NB4 (cell line): ENCODE results near the gene CRADD.

ENCODE experiments used
- DNase-seq: peaks from one replicate; pipeline ENCODE4 v3.0.0; 2010; ENCODE audit warnings: low read depth
- H3K4me3 ChIP-seq: one replicate; pipeline ENCODE4 v1.5.1; 2011; ENCODE audit warnings: mild to moderate bottlenecking, low read depth, low read length, moderate library complexity
- MAX ChIP-seq: IDR thresholded peaks from 2 replicates; pipeline ENCODE4 v1.6.1; 2011; ENCODE audit warnings: low read depth, low read length
- MYC ChIP-seq: IDR thresholded peaks from 2 replicates; pipeline ENCODE4 v1.6.1; 2011; ENCODE audit warnings: low read depth, low read length
- POLR2A ChIP-seq: IDR thresholded peaks from 2 replicates; pipeline ENCODE4 v1.6.1; 2011; ENCODE audit warnings: mild to moderate bottlenecking; ENCODE audit not compliant: insufficient read length; ENCODE audit errors: extremely low read depth
- TF ChIP-seq, protein P1 (sequence below): IDR thresholded peaks from one replicate; pipeline ENCODE4 v1.5.1; 2012; ENCODE audit warnings: low read depth, low read length

The CRADD gene

GRCh38 chr12:93727195-93727811 lies 50.1 kb downstream of the CRADD start:
- H3K4me3 ChIP-seq = no peak overlapping the region
- TF ChIP-seq MYC (no peak), MAX (no peak), POLR2A (no peak)
- TF ChIP-seq, protein P1, sequence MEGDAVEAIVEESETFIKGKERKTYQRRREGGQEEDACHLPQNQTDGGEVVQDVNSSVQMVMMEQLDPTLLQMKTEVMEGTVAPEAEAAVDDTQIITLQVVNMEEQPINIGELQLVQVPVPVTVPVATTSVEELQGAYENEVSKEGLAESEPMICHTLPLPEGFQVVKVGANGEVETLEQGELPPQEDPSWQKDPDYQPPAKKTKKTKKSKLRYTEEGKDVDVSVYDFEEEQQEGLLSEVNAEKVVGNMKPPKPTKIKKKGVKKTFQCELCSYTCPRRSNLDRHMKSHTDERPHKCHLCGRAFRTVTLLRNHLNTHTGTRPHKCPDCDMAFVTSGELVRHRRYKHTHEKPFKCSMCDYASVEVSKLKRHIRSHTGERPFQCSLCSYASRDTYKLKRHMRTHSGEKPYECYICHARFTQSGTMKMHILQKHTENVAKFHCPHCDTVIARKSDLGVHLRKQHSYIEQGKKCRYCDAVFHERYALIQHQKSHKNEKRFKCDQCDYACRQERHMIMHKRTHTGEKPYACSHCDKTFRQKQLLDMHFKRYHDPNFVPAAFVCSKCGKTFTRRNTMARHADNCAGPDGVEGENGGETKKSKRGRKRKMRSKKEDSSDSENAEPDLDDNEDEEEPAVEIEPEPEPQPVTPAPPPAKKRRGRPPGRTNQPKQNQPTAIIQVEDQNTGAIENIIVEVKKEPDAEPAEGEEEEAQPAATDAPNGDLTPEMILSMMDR = no peak
- DNase-seq = no peak

DNA sequence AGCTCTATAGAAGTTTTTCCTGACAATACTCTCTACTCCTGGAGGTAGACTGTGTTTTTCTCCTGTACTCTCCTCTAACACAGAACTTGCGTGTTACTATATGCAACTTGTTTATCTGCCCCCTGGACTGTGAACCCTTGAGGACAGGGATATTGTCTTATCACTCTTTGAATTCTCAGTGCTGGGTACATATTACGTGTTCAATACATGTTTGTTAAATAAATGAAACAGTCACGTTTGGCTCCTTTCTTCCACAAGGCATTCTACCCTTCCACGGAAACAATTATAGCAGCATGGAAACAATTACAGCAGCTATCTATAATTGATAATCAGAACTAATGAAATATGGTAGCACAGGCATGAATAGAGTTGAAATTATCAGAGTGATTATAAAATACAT lies 50.7 kb downstream of the CRADD start:
- DNase-seq = no peak
- TF ChIP-seq POLR2A = no peak
- TF ChIP-seq MYC = no peak
- no peak for TF ChIP-seq MAX
- TF ChIP-seq, protein P1 = no peak
- H3K4me3 ChIP-seq = no peak overlapping the region

DNA sequence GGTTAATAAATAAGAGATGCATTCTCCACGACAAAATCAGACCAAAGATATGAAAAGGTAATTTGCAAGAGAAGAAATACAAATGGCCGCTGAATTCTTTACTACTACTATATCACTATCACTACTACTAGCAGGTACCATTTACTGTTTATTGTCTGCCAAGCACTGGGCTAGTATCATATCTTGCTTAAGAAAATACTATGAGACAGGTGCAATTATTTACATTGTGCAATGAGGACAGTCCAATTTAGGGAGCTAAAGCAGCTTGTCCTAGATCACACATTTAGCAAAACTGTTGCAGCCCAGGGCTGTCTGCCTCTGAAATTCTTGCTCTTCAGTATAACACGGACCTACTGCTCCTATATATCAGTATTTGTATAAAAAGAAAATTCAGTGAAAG lies 52.8 kb downstream of the CRADD start:
- TF ChIP-seq, protein P1 = no peak
- TF ChIP-seq POLR2A (no peak), MAX (no peak), MYC (no peak)
- no peak overlapping the region for H3K4me3 ChIP-seq
- DNase-seq = no peak

GRCh38 chr12:93733358-93733757 lies 56.2 kb downstream of the CRADD start:
- no peak overlapping the region for H3K4me3 ChIP-seq
- DNase-seq = no peak
- TF ChIP-seq MAX = no peak
- TF ChIP-seq, protein P1 = no peak
- no peak for TF ChIP-seq MYC
- TF ChIP-seq POLR2A = no peak

DNA sequence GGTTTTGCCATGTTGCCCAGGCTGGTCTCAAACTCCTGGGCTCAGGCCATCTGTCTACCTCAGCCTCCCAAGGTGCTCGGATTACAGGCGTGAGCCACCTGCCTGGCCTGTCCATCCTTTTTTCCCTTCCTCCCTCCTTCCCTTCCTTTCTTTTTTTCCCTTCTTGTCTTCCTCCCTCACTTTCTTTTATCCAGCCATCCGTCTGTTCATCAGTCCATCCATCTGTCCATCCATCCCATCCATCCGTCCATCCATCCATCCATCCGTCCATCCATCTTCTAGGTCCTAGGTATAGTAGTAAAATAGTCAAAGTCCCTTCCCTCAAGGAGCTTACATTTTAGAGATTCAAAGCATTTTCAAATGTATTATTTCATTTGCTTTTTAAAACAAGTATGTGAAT lies 56.8 kb downstream of the CRADD start:
- H3K4me3 ChIP-seq = no peak overlapping the region
- no peak for DNase-seq
- TF ChIP-seq MAX (no peak), MYC (no peak), POLR2A (no peak)
- TF ChIP-seq, protein P1 = no peak

DNA sequence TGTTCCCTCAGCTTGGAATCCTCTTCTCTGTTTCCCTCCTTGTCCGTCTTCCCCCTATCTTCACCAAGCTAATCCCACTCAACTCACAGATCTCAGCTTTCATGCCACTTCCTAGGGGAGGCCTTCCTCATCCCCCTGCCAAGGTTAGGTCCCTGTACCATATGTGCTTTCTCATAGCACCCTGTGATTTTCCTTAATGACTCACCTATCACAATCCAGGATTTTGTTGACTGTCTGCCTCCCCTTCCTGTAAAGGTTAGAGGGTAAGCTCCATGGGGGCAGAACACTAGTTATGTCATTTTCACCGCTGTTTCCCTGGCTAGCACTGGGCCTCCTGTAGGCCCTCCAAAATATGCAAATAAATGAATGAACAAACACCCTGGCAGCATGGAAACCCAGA lies 57.6 kb downstream of the CRADD start:
- DNase-seq = no peak
- TF ChIP-seq MAX = no peak
- TF ChIP-seq MYC = no peak
- TF ChIP-seq, protein P1 = no peak
- TF ChIP-seq POLR2A = no peak
- H3K4me3 ChIP-seq = no peak overlapping the region
